PFSK-1 (cell line): ENCODE results near the gene SEMA3F.

ENCODE experiments used
- FOXP2 ChIP-seq: optimal IDR thresholded peaks from 2 replicates; pipeline ENCODE3; 2011; ENCODE audit warnings: borderline replicate concordance, control low read depth, inconsistent platforms; ENCODE audit not compliant: insufficient read depth; ENCODE audit errors: extremely low read length, extremely low read depth
- POLR2AphosphoS5 ChIP-seq: IDR thresholded peaks from 2 replicates; pipeline ENCODE4 v1.6.1; 2012; ENCODE audit warnings: low read depth, mild to moderate bottlenecking, control low read depth, low read length, moderate library complexity
- REST ChIP-seq, 2 experiments: IDR thresholded peaks; 2 replicates each; pipeline versions ENCODE4 v1.6.1 to v1.8.0; 2011 to 2012; ENCODE audit warnings: low read depth in 2 of 2, low read length in 2 of 2, control low read depth in 1 of 2, inconsistent platforms in 1 of 2, mild to moderate bottlenecking in 1 of 2, moderate library complexity in 1 of 2; ENCODE audit not compliant: insufficient read depth in 1 of 2
- SIN3A ChIP-seq: IDR thresholded peaks from 2 replicates; pipeline ENCODE4 v1.6.1; 2012; ENCODE audit warnings: mild to moderate bottlenecking, low read length, moderate library complexity, borderline replicate concordance; ENCODE audit not compliant: insufficient read depth
- TAF1 ChIP-seq: IDR thresholded peaks from 2 replicates; pipeline ENCODE4 v1.6.1; 2012; ENCODE audit warnings: low read length, control low read depth, borderline replicate concordance; ENCODE audit not compliant: insufficient read depth

DNA sequence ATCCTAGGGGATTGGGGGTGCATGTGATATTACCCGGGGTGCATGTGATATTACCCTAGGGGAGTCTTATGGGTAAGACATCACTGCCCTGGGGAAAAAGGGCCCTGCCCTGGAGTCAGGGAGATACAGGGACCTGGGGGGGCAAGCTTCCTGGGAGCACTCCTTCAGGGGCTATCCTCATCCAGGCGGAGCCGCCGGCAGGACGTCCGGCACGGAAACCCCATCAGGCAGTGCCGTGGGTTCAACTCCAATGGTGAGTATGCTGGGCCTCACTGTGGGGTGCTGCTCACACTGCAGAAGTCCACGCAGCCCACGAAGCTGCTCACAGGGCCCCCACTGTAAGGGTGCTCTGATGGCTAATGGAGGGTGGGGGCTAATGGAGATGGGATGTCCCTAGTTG lies 31.0 kb downstream of the SEMA3F start:
- TF ChIP-seq REST (IDR thresholded peaks at IDR 0.05; ENCODE audit: insufficient read depth in 1 of 2, low read depth in 2 of 2, low read length in 2 of 2) (no peak), POLR2AphosphoS5 (no peak), SIN3A (no peak), TAF1 (no peak), FOXP2 (no peak)
